Esophagus squamous epithelium (tissue), 4 donors: ENCODE measurements around the gene LRRC28.

Experiments
- CTCF ChIP-seq, 6 experiments: fragments of 450-650 bp in 4 of 6; fragments of 200-600 bp in 2 of 6; sonication (generic) in 2 of 6; IDR thresholded peaks; one replicate each; pipeline ENCODE4 v1.5.1; 2016 to 2019; ENCODE audit warnings: antibody characterized with exemption in 6 of 6, mild to moderate bottlenecking in 4 of 6, moderate library complexity in 4 of 6
- POLR2A ChIP-seq, 4 donors: fragments of 450-650 bp; IDR thresholded peaks; one replicate each; pipeline ENCODE4 v1.6.1; 2017; ENCODE audit warnings: antibody characterized with exemption in 4 of 4, mild to moderate bottlenecking in 4 of 4, moderate library complexity in 3 of 4

DNA sequence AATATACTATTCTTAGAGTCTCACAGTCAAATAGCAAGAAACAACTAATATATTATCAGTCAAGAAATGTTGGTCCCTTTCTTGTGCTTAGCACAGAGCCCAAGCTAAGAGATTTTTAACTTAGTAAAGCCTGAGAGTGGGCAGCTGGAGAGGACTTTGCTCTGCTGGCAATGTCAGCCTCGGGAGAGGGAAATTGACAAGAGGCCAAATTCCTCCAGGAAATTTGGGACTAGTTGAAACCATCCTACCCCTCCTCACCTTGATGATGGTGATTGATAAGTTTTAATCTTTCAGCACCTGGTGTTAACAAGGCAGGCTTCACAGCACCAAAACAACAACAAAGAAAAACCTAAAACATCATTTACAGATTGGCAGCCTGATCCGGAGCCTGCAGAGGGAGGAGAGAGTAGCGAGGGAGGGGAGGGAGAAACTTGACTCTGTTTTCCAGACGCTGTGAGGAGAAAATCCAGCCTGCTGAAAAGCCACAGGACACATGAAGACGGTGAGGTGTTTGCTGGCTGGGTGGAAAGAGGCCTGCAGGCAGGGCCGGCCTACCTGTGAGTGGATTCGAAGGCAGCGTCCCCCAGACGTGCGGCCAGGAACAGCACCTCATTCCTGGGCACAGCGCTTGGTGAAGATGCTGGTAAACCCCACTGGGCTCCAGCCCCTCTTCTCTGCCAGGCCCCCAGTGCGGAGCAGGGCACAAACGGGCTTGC is 150.9 kb downstream of the LRRC28 start:
- no peak for TF ChIP-seq CTCF (IDR thresholded peaks at IDR 0.05)
- TF ChIP-seq POLR2A (IDR thresholded peaks at IDR 0.05): no peak
